ENCODE data around the gene COL12A1.

DNA sequence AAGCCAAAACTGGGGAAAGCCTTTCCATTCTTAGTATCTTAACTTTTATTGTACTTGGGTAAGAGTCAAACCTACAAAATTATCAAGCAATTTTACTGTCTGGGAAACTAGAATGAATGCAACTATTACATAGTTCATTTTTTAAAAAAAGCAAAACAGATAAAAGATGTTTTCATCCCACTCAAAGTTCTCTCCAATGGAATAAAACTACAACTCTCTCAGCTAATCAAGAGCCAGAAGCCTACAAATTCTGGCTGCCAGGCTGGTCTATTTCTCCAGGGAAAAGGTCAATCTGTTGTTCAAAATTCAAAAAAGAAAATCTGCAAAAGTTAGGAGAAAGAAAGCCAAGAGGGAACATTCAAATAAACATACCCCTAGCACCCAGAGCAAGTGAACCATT lies 56.2 kb downstream of the COL12A1 start:
- TF ChIP-seq CREB1 (CRISPR knock-in tag; IDR thresholded peaks at IDR 0.05; ENCODE audit: low read depth) (no peak), CTCF (conservative IDR thresholded peaks at IDR 0.05; ENCODE audit: low read depth in 2 of 2) (no peak), EZH2 (IDR thresholded peaks at IDR 0.05; ENCODE audit: low read depth, unreplicated experiment) (no peak), POLR2AphosphoS5 (IDR thresholded peaks at IDR 0.05; ENCODE audit: low read depth) (no peak), ZNF114 (CRISPR knock-in tag; IDR thresholded peaks at IDR 0.05) (no peak), STAT1 (IDR thresholded peaks at IDR 0.05; ENCODE audit: unreplicated experiment) (no peak), ZNF462 (CRISPR knock-in tag; IDR thresholded peaks at IDR 0.05) (no peak), NANOG (IDR thresholded peaks at IDR 0.05; ENCODE audit: borderline replicate concordance) (no peak), EZH2phosphoT487 (IDR thresholded peaks at IDR 0.05; ENCODE audit: unreplicated experiment) (no peak), ETS1 (IDR thresholded peaks at IDR 0.05) (no peak), JUNB (IDR thresholded peaks at IDR 0.05; ENCODE audit: unreplicated experiment) (no peak), ZNF331 (CRISPR knock-in tag; IDR thresholded peaks at IDR 0.05; ENCODE audit: low read depth) (no peak)
- TF ChIP-seq, protein P1, sequence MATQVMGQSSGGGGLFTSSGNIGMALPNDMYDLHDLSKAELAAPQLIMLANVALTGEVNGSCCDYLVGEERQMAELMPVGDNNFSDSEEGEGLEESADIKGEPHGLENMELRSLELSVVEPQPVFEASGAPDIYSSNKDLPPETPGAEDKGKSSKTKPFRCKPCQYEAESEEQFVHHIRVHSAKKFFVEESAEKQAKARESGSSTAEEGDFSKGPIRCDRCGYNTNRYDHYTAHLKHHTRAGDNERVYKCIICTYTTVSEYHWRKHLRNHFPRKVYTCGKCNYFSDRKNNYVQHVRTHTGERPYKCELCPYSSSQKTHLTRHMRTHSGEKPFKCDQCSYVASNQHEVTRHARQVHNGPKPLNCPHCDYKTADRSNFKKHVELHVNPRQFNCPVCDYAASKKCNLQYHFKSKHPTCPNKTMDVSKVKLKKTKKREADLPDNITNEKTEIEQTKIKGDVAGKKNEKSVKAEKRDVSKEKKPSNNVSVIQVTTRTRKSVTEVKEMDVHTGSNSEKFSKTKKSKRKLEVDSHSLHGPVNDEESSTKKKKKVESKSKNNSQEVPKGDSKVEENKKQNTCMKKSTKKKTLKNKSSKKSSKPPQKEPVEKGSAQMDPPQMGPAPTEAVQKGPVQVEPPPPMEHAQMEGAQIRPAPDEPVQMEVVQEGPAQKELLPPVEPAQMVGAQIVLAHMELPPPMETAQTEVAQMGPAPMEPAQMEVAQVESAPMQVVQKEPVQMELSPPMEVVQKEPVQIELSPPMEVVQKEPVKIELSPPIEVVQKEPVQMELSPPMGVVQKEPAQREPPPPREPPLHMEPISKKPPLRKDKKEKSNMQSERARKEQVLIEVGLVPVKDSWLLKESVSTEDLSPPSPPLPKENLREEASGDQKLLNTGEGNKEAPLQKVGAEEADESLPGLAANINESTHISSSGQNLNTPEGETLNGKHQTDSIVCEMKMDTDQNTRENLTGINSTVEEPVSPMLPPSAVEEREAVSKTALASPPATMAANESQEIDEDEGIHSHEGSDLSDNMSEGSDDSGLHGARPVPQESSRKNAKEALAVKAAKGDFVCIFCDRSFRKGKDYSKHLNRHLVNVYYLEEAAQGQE (IDR thresholded peaks at IDR 0.05; ENCODE audit: unreplicated experiment) = no peak
